PFSK-1 (cell line): ENCODE measurements around the gene NF2.

Experiments used
- FOXP2 ChIP-seq: optimal IDR thresholded peaks from 2 replicates; pipeline ENCODE3; 2011; ENCODE audit warnings: borderline replicate concordance, control low read depth, inconsistent platforms; ENCODE audit not compliant: insufficient read depth; ENCODE audit errors: extremely low read length, extremely low read depth
- POLR2AphosphoS5 ChIP-seq: IDR thresholded peaks from 2 replicates; pipeline ENCODE4 v1.6.1; 2012; ENCODE audit warnings: low read depth, mild to moderate bottlenecking, control low read depth, low read length, moderate library complexity
- SIN3A ChIP-seq: IDR thresholded peaks from 2 replicates; pipeline ENCODE4 v1.6.1; 2012; ENCODE audit warnings: mild to moderate bottlenecking, low read length, moderate library complexity, borderline replicate concordance; ENCODE audit not compliant: insufficient read depth
- TAF1 ChIP-seq: IDR thresholded peaks from 2 replicates; pipeline ENCODE4 v1.6.1; 2012; ENCODE audit warnings: low read length, control low read depth, borderline replicate concordance; ENCODE audit not compliant: insufficient read depth
- TF ChIP-seq, protein P1 (sequence below), 2 experiments: IDR thresholded peaks; 2 replicates each; pipeline versions ENCODE4 v1.6.1 to v1.8.0; 2011 to 2012; ENCODE audit warnings: low read depth in 2 of 2, low read length in 2 of 2, control low read depth in 1 of 2, inconsistent platforms in 1 of 2, mild to moderate bottlenecking in 1 of 2, moderate library complexity in 1 of 2; ENCODE audit not compliant: insufficient read depth in 1 of 2

DNA sequence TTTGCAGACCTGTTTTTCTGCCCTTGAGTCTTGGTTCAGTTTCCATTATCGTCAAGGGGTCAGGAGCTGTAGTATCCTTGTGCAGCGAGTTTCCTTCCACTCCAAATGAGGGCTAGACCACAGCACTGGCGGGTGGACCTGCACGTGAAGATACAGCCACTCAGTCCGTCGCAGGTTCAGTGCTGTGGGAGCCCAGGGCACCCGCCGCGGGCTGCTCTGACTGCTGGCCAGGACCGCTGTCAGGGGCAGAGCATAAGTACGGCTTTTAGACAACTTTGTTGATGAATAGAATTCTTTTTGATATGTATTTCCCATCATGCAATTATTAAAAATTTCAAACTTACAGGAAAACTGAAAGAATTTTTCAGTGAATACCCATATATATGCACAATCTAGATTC, 56.6 kb downstream of the NF2 start:
- TF ChIP-seq, protein P1, sequence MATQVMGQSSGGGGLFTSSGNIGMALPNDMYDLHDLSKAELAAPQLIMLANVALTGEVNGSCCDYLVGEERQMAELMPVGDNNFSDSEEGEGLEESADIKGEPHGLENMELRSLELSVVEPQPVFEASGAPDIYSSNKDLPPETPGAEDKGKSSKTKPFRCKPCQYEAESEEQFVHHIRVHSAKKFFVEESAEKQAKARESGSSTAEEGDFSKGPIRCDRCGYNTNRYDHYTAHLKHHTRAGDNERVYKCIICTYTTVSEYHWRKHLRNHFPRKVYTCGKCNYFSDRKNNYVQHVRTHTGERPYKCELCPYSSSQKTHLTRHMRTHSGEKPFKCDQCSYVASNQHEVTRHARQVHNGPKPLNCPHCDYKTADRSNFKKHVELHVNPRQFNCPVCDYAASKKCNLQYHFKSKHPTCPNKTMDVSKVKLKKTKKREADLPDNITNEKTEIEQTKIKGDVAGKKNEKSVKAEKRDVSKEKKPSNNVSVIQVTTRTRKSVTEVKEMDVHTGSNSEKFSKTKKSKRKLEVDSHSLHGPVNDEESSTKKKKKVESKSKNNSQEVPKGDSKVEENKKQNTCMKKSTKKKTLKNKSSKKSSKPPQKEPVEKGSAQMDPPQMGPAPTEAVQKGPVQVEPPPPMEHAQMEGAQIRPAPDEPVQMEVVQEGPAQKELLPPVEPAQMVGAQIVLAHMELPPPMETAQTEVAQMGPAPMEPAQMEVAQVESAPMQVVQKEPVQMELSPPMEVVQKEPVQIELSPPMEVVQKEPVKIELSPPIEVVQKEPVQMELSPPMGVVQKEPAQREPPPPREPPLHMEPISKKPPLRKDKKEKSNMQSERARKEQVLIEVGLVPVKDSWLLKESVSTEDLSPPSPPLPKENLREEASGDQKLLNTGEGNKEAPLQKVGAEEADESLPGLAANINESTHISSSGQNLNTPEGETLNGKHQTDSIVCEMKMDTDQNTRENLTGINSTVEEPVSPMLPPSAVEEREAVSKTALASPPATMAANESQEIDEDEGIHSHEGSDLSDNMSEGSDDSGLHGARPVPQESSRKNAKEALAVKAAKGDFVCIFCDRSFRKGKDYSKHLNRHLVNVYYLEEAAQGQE (IDR thresholded peaks at IDR 0.05; ENCODE audit: insufficient read depth in 1 of 2, low read depth in 2 of 2, low read length in 2 of 2): no peak
- no peak for TF ChIP-seq FOXP2
- no peak for TF ChIP-seq SIN3A
- no peak for TF ChIP-seq POLR2AphosphoS5
- no peak for TF ChIP-seq TAF1
